K562 (cell line): ENCODE measurements around the gene TK1.

ENCODE experiments used
- CREB5 ChIP-seq: fragments of 250-450 bp; sonication (Bioruptor Pico); IDR thresholded peaks from 2 replicates; pipeline ENCODE4 v1.5.0; 2020; ENCODE audit warnings: mild to moderate bottlenecking
- ETS1 ChIP-seq: conservative IDR thresholded peaks from 2 replicates; pipeline ENCODE4 v1.6.1; 2011; ENCODE audit warnings: low read depth, mild to moderate bottlenecking, low read length; ENCODE audit not compliant: control insufficient read depth
- JUNB ChIP-seq: fragments of 450-650 bp; formaldehyde crosslinking; conservative IDR thresholded peaks from 2 replicates; pipeline ENCODE4 v1.4.0; 2020; ENCODE audit warnings: mild to moderate bottlenecking
- RFX1 ChIP-seq: fragments of 450-650 bp; IDR thresholded peaks from 2 replicates; pipeline ENCODE4 v1.6.1; 2016; ENCODE audit warnings: mild to moderate bottlenecking, moderate library complexity
- RFX5 ChIP-seq: IDR thresholded peaks from 2 replicates; pipeline ENCODE4 v1.6.1; 2011; ENCODE audit warnings: low read depth, mild to moderate bottlenecking, improper control_type of control experiment, low read length
- RNF219 ChIP-seq: fragments of 250-450 bp; sonication (Bioruptor Pico); IDR thresholded peaks from 2 replicates; pipeline ENCODE4 v1.5.0; 2022; ENCODE audit warnings: mild to moderate bottlenecking
- ZNF175 ChIP-seq: fragments of 200-800 bp; sonication (Bioruptor generic); IDR thresholded peaks from 2 replicates; pipeline ENCODE4 v1.6.1; 2016; ENCODE audit warnings: low read depth, mild to moderate bottlenecking, missing genetic modification characterization, missing compliant biosample characterization
- ZNF445 ChIP-seq: fragments of 250-450 bp; sonication (Bioruptor Pico); IDR thresholded peaks from 2 replicates; pipeline ENCODE4 v1.4.0; 2020; ENCODE audit warnings: low read depth, mild to moderate bottlenecking, moderate library complexity

GRCh38 chr17:78214016-78214705 lies 27.3 kb upstream of the TK1 start, which contains the start of gene BIRC5:
- TF ChIP-seq JUNB (CRISPR knock-in tag) (no peak), RNF219 (CRISPR knock-in tag) (no peak), RFX1 (no peak), CREB5 (CRISPR knock-in tag) (no peak), ETS1 (peak; percentile 98), RFX5 (no peak), ZNF175 (CRISPR knock-in tag) (no peak; the same call in 1 of the 2 replicates), ZNF445 (CRISPR knock-in tag) (no peak)
